NOMO-1 treated with dmso at 0.1 percent for 144 hours (cell line): ENCODE measurements around the gene ENKUR.
"Not testable (repeated sequence)": the region's sequence is repeated elsewhere in the genome, so short reads cannot be mapped to it uniquely, and the experiment has no call there.

Experiments
- DNase-seq: peaks from one replicate; lab custom pipeline; 2025; ENCODE audit not compliant: unreplicated experiment; lab: John Stamatoyannopoulos, UW

Gene ENKUR

GRCh38 chr10:25024528-25024927 lies 8.6 kb upstream of the ENKUR start:
- DNase-seq: no peak

- DNase-seq: no peak
Observed at GRCh38 chr10:25023278-25023677, 7.3 kb upstream of the ENKUR start.

- no peak for DNase-seq
Observed at GRCh38 chr10:25018703-25019102, 2.7 kb upstream of the ENKUR start.

- DNase-seq: no peak
Observed at GRCh38 chr10:25017661-25018060, 1.7 kb upstream of the ENKUR start.

- peak; percentile 42 for DNase-seq
Observed at GRCh38 chr10:25017154-25017590, 1.2 kb upstream of the ENKUR start.

- DNase-seq: peak; percentile 97
Observed at GRCh38 chr10:25016376-25017153, 607 bp upstream of the ENKUR start, which contains the start of gene THNSL1. Gene THNSL1, plus strand, starts transcription at chr10:25016612. Its CDS starts 6,612 bp downstream, at chr10:25023224.

GRCh38 chr10:25014579-25014978 lies 1.4 kb downstream of the ENKUR start:
- DNase-seq: no peak

GRCh38 chr10:25011591-25011990 lies 4.4 kb downstream of the ENKUR start:
- DNase-seq: not testable (repeated sequence)

- no peak for DNase-seq
Observed at GRCh38 chr10:24998044-24998443, 17.9 kb downstream of the ENKUR start.

GRCh38 chr10:24995072-24995471 lies 20.9 kb downstream of the ENKUR start:
- DNase-seq: no peak

GRCh38 chr10:24993237-24993958 lies 22.6 kb downstream of the ENKUR start:
- no peak for DNase-seq

- DNase-seq: no peak
Observed at GRCh38 chr10:24992512-24993133, 23.3 kb downstream of the ENKUR start.

- DNase-seq: no peak
Observed at GRCh38 chr10:24991298-24991697, 24.7 kb downstream of the ENKUR start.

- DNase-seq: no peak
Observed at GRCh38 chr10:24989867-24990266, 26.1 kb downstream of the ENKUR start.

- DNase-seq: no peak
Observed at GRCh38 chr10:24988831-24989640, 26.9 kb downstream of the ENKUR start.

- DNase-seq: no peak
Observed at GRCh38 chr10:24984906-24985305, 31.1 kb downstream of the ENKUR start.

GRCh38 chr10:24983946-24984345 lies 32.0 kb downstream of the ENKUR start:
- no peak for DNase-seq

GRCh38 chr10:24983130-24983529 lies 32.8 kb downstream of the ENKUR start:
- DNase-seq: no peak

GRCh38 chr10:24982319-24983112 lies 33.4 kb downstream of the ENKUR start:
- no peak for DNase-seq

GRCh38 chr10:24981161-24981710 lies 34.7 kb downstream of the ENKUR start:
- no peak for DNase-seq
